Neural cell (in vitro differentiated cells): ENCODE results near the gene MAST4. TPM values are rescaled to one million over a fixed set of nuclear protein-coding genes. Genes with fewer than 3 reads are reported as not detected.

Experiments
- H2AFZ ChIP-seq: fragments of 200-600, 300-800 bp; sonication (generic), shearing (Covaris generic); 2 replicates; pipeline ENCODE4 v1.6.0; 2014; ENCODE audit warnings: low read depth, mild to moderate bottlenecking, antibody characterized with exemption, low read length, moderate library complexity
- H3F3A ChIP-seq: fragments of 200-600 bp; shearing (Covaris generic); 2 replicates; pipeline ENCODE4 v1.6.1; 2016; ENCODE audit warnings: mild to moderate bottlenecking, moderate library complexity, mixed read lengths, antibody characterized with exemption, low read length; ENCODE audit not compliant: insufficient read depth, poor library complexity, severe bottlenecking
- H3K27ac ChIP-seq: fragments of 200-600, 300-800 bp; sonication (generic), shearing (Covaris generic); 2 replicates; pipeline ENCODE4 v1.5.1; 2014; ENCODE audit warnings: mild to moderate bottlenecking, low read length, moderate library complexity
- H3K27me3 ChIP-seq: fragments of 300-800, 200-600 bp; sonication (generic), shearing (Covaris generic); 2 replicates; pipeline ENCODE4 v1.6.0; 2014; ENCODE audit warnings: mild to moderate bottlenecking, low read depth, low read length, moderate library complexity; ENCODE audit not compliant: insufficient read depth
- H3K36me3 ChIP-seq: fragments of 300-800, 200-600 bp; sonication (generic), shearing (Covaris generic); 2 replicates; pipeline ENCODE4 v1.5.1; 2014; ENCODE audit warnings: mild to moderate bottlenecking, antibody characterized with exemption, low read length, moderate library complexity; ENCODE audit not compliant: insufficient read depth
- H3K4me2 ChIP-seq: fragments of 300-800, 200-600 bp; sonication (generic), shearing (Covaris generic); 2 replicates; pipeline ENCODE4 v1.6.0; 2014; ENCODE audit warnings: mild to moderate bottlenecking, low read length
- H3K4me3 ChIP-seq: fragments of 300-800, 200-600 bp; sonication (generic), shearing (Covaris generic); 2 replicates; pipeline ENCODE4 v1.5.1; 2014; ENCODE audit warnings: mild to moderate bottlenecking, low read length, moderate library complexity
- H3K79me2 ChIP-seq: fragments of 200-600 bp; shearing (Covaris generic); replicated peaks from 2 replicates; pipeline ENCODE4 v1.6.0; 2014; ENCODE audit warnings: mild to moderate bottlenecking, low read length, moderate library complexity; ENCODE audit not compliant: insufficient read depth
- H3K9ac ChIP-seq: fragments of 300-800, 200-600 bp; sonication (generic), shearing (Covaris generic); 2 replicates; pipeline ENCODE4 v1.6.1; 2016; ENCODE audit warnings: mild to moderate bottlenecking, low read length, mixed read lengths
- H3K9me2 ChIP-seq: fragments of 200-600 bp; shearing (Covaris generic); 2 replicates; pipeline ENCODE4 v1.6.1; 2016; ENCODE audit warnings: mild to moderate bottlenecking, low read length, mixed read lengths; ENCODE audit not compliant: insufficient read depth
- H3K9me3 ChIP-seq: fragments of 200-600, 300-800 bp; sonication (generic), shearing (Covaris generic); 2 replicates; pipeline ENCODE4 v1.6.1; 2016; ENCODE audit warnings: mild to moderate bottlenecking, mixed run types, low read length, moderate library complexity, mixed read lengths
- H4K20me1 ChIP-seq: fragments of 200-600 bp; shearing (Covaris generic); 2 replicates; pipeline ENCODE4 v1.6.1; 2016; ENCODE audit warnings: mild to moderate bottlenecking, mixed run types; ENCODE audit not compliant: insufficient read depth
- EP300 ChIP-seq: fragments of 450-650 bp; conservative IDR thresholded peaks from 2 replicates; pipeline ENCODE4 v1.6.1; 2014; ENCODE audit warnings: antibody characterized with exemption, mild to moderate bottlenecking, moderate library complexity; ENCODE audit not compliant: poor library complexity, severe bottlenecking
- EZH2 ChIP-seq: fragments of 200-600, 300-800 bp; shearing (Covaris generic), sonication (generic); IDR thresholded peaks from 2 replicates; pipeline ENCODE4 v1.6.1; 2014; ENCODE audit warnings: antibody characterized with exemption, low read length, borderline replicate concordance, mild to moderate bottlenecking; ENCODE audit not compliant: insufficient read depth, poor library complexity, severe bottlenecking
- MXI1 ChIP-seq: fragments of 450-650 bp; conservative IDR thresholded peaks from 2 replicates; pipeline ENCODE4 v1.6.1; 2014; ENCODE audit warnings: antibody characterized with exemption, mild to moderate bottlenecking; ENCODE audit not compliant: poor library complexity, severe bottlenecking
- POLR2AphosphoS5 ChIP-seq: IDR thresholded peaks from 2 replicates; pipeline ENCODE4 v1.6.1; 2012
- RAD21 ChIP-seq: fragments of 450-650 bp; conservative IDR thresholded peaks from 2 replicates; pipeline ENCODE4 v1.6.1; 2014; ENCODE audit warnings: antibody characterized with exemption, mild to moderate bottlenecking, moderate library complexity
- SMC3 ChIP-seq: fragments of 450-650 bp; conservative IDR thresholded peaks from 2 replicates; pipeline ENCODE4 v1.6.1; 2014; ENCODE audit warnings: antibody characterized with exemption, mild to moderate bottlenecking, moderate library complexity; ENCODE audit not compliant: poor library complexity
- TAF1 ChIP-seq: IDR thresholded peaks from 2 replicates; pipeline ENCODE4 v1.6.1; 2012; ENCODE audit warnings: low read depth
- polyA plus RNA-seq: library from polyadenylated mRNA; depleted of rRNA; stranded (reverse); fragments of >200 nt; gene quantifications from 2 replicates; pipeline ENCODE4 v1.2.3, GENCODE V29; 2014
- TF ChIP-seq, protein P1 (sequence below): fragments of 450-650 bp; IDR thresholded peaks from 2 replicates; pipeline ENCODE4 v1.5.1; 2014; ENCODE audit warnings: antibody characterized with exemption, mild to moderate bottlenecking, moderate library complexity; ENCODE audit not compliant: poor library complexity, severe bottlenecking
- TF ChIP-seq, protein P2 (sequence below): IDR thresholded peaks from 2 replicates; pipeline ENCODE4 v1.6.1; 2012; ENCODE audit warnings: borderline replicate concordance

Gene MAST4
- polyA plus RNA-seq, 1 donor from 2014 or later: 2.3 TPM

DNA sequence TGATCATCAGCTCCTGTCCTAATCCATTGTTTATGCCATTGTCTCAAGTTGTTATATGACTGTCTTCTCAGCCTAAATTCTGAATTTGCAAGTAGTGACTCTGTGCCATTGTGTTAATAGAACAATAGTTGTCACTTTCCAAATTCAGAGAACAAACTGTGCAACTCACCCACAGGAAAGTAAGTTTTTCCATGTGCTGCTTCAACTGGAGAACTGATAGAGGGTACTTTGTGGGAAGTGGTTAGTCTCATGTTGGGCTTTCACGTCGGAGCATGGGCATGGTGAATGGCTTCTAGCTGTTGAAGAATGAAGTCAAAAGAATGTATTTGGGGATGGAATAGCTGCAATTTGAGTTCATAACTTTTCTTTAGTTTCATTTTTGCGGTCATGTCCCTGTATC, 454.4 kb downstream of the MAST4 start:
- H2AFZ ChIP-seq: no peak overlapping the region
- H3K9ac ChIP-seq: no peak overlapping the region
- no peaks in the 10 kb centered on the region for H3K36me3 ChIP-seq
- no peak overlapping the region for H3K4me2 ChIP-seq
- no peaks in the 10 kb centered on the region for H3K27me3 ChIP-seq
- no peaks in the 10 kb centered on the region for H3F3A ChIP-seq
- no peaks in the 10 kb centered on the region for H4K20me1 ChIP-seq
- H3K27ac ChIP-seq: no peak overlapping the region
- no peak overlapping the region for H3K4me3 ChIP-seq
- no peaks in the 10 kb centered on the region for H3K9me3 ChIP-seq
- no peaks in the 10 kb centered on the region for H3K79me2 ChIP-seq
- no peak for TF ChIP-seq POLR2AphosphoS5
- no peak for TF ChIP-seq MXI1
- TF ChIP-seq TAF1: no peak
- TF ChIP-seq EP300: no peak
- no peak for TF ChIP-seq RAD21
- TF ChIP-seq, protein P1, sequence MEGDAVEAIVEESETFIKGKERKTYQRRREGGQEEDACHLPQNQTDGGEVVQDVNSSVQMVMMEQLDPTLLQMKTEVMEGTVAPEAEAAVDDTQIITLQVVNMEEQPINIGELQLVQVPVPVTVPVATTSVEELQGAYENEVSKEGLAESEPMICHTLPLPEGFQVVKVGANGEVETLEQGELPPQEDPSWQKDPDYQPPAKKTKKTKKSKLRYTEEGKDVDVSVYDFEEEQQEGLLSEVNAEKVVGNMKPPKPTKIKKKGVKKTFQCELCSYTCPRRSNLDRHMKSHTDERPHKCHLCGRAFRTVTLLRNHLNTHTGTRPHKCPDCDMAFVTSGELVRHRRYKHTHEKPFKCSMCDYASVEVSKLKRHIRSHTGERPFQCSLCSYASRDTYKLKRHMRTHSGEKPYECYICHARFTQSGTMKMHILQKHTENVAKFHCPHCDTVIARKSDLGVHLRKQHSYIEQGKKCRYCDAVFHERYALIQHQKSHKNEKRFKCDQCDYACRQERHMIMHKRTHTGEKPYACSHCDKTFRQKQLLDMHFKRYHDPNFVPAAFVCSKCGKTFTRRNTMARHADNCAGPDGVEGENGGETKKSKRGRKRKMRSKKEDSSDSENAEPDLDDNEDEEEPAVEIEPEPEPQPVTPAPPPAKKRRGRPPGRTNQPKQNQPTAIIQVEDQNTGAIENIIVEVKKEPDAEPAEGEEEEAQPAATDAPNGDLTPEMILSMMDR: no peak
- TF ChIP-seq SMC3: no peak
- TF ChIP-seq, protein P2, sequence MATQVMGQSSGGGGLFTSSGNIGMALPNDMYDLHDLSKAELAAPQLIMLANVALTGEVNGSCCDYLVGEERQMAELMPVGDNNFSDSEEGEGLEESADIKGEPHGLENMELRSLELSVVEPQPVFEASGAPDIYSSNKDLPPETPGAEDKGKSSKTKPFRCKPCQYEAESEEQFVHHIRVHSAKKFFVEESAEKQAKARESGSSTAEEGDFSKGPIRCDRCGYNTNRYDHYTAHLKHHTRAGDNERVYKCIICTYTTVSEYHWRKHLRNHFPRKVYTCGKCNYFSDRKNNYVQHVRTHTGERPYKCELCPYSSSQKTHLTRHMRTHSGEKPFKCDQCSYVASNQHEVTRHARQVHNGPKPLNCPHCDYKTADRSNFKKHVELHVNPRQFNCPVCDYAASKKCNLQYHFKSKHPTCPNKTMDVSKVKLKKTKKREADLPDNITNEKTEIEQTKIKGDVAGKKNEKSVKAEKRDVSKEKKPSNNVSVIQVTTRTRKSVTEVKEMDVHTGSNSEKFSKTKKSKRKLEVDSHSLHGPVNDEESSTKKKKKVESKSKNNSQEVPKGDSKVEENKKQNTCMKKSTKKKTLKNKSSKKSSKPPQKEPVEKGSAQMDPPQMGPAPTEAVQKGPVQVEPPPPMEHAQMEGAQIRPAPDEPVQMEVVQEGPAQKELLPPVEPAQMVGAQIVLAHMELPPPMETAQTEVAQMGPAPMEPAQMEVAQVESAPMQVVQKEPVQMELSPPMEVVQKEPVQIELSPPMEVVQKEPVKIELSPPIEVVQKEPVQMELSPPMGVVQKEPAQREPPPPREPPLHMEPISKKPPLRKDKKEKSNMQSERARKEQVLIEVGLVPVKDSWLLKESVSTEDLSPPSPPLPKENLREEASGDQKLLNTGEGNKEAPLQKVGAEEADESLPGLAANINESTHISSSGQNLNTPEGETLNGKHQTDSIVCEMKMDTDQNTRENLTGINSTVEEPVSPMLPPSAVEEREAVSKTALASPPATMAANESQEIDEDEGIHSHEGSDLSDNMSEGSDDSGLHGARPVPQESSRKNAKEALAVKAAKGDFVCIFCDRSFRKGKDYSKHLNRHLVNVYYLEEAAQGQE: no peak
- TF ChIP-seq EZH2: no peak
- H3K9me2 ChIP-seq: no peaks in the 10 kb centered on the region

DNA sequence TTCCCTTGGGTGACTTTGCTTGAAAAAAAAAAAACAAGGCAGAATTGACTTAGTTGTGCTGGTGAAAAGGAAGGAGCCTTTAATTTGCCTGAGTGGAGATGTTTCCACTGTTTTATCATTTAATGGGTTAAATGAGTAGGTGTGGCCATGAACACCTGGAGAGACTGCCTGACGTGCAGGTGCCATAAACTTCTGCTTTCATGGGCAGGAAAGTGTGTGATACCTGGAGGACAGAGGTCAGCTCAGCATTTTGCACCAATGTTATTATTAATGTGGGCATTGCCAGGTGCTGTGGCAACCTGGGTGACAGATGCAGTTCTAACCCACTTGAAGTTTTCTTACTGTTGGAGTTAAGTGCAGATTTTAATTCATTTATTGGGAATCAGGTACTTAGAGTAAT, 455.0 kb downstream of the MAST4 start:
- Histone ChIP-seq H3K9me3 (no peaks in the 10 kb centered on the region), H2AFZ (no peak overlapping the region), H3K9ac (no peak overlapping the region), H3F3A (no peaks in the 10 kb centered on the region), H3K27ac (no peak overlapping the region), H3K9me2 (no peaks in the 10 kb centered on the region), H3K27me3 (no peaks in the 10 kb centered on the region), H3K4me2 (no peak overlapping the region), H3K36me3 (no peaks in the 10 kb centered on the region), H4K20me1 (no peaks in the 10 kb centered on the region), H3K79me2 (no peaks in the 10 kb centered on the region), H3K4me3 (no peak overlapping the region)
- TF ChIP-seq TAF1 (no peak), MXI1 (no peak), RAD21 (no peak), POLR2AphosphoS5 (no peak), EP300 (no peak), SMC3 (no peak), EZH2 (no peak)
- TF ChIP-seq, protein P1: no peak
- TF ChIP-seq, protein P2: no peak
